H9 (cell line): ENCODE measurements around the gene CD1E. TPM values are rescaled to one million over a fixed set of nuclear protein-coding genes. Genes with fewer than 3 reads are reported as not detected.

Experiments
- DNase-seq: peaks from one replicate; pipeline ENCODE4 v3.0.0-alpha.2; 2017
- H2AFZ ChIP-seq: one replicate; pipeline ENCODE4 v1.6.1; 2013; ENCODE audit warnings: mild to moderate bottlenecking, low read length, control low read depth, moderate library complexity
- H2AK5ac ChIP-seq: 2 replicates; pipeline ENCODE4 v1.6.1; 2013; ENCODE audit warnings: low read length, control low read depth, mixed read lengths; ENCODE audit not compliant: insufficient read length
- H2BK120ac ChIP-seq: one replicate; pipeline ENCODE4 v1.6.1; 2013; ENCODE audit warnings: low read depth, mild to moderate bottlenecking, low read length, control low read depth, inconsistent platforms; ENCODE audit not compliant: poor library complexity, severe bottlenecking
- H2BK12ac ChIP-seq: 2 replicates; pipeline ENCODE4 v1.6.1; 2013; ENCODE audit warnings: low read length, control low read depth, mixed read lengths, low read depth; ENCODE audit not compliant: insufficient read length
- H2BK15ac ChIP-seq: 2 replicates; pipeline ENCODE4 v1.6.1; 2013; ENCODE audit warnings: low read depth, low read length, control low read depth
- H2BK20ac ChIP-seq: one replicate; pipeline ENCODE4 v1.6.1; 2013; ENCODE audit warnings: low read depth, mild to moderate bottlenecking, low read length, control low read depth, inconsistent platforms; ENCODE audit not compliant: poor library complexity, severe bottlenecking
- H2BK5ac ChIP-seq: 2 replicates; pipeline ENCODE4 v1.6.1; 2013; ENCODE audit warnings: low read length, control low read depth, mixed read lengths; ENCODE audit not compliant: insufficient read length
- H3K14ac ChIP-seq: 2 replicates; pipeline ENCODE4 v1.6.1; 2013; ENCODE audit warnings: low read length, control low read depth; ENCODE audit not compliant: insufficient read depth
- H3K18ac ChIP-seq: 2 replicates; pipeline ENCODE4 v1.6.1; 2013; ENCODE audit warnings: low read depth, mild to moderate bottlenecking, mixed read lengths, low read length, control low read depth; ENCODE audit not compliant: insufficient read length
- H3K23ac ChIP-seq: 2 replicates; pipeline ENCODE4 v1.6.1; 2013; ENCODE audit warnings: low read length, control low read depth, mixed read lengths, low read depth; ENCODE audit not compliant: insufficient read length
- H3K23me2 ChIP-seq: 2 replicates; pipeline ENCODE4 v1.6.1; 2013; ENCODE audit warnings: low read depth, mild to moderate bottlenecking, mixed read lengths, low read length, control low read depth; ENCODE audit not compliant: insufficient read length, poor library complexity, severe bottlenecking
- H3K27ac ChIP-seq: 2 replicates; pipeline ENCODE4 v1.5.1; 2013; ENCODE audit warnings: low read length, control low read depth, mixed read lengths, low read depth; ENCODE audit not compliant: insufficient read length
- H3K27me3 ChIP-seq: 2 replicates; pipeline ENCODE4 v1.6.1; 2013; ENCODE audit warnings: low read length, control low read depth, inconsistent platforms; ENCODE audit not compliant: insufficient read depth
- H3K4ac ChIP-seq: 2 replicates; pipeline ENCODE4 v1.6.1; 2013; ENCODE audit warnings: low read depth, mild to moderate bottlenecking, control low read depth, inconsistent platforms, low read length, moderate library complexity
- H3K4me1 ChIP-seq: 2 replicates; pipeline ENCODE4 v1.6.1; 2013; ENCODE audit warnings: low read length, control low read depth, inconsistent platforms; ENCODE audit not compliant: insufficient read depth
- H3K4me2 ChIP-seq: 2 replicates; pipeline ENCODE4 v1.6.1; 2013; ENCODE audit warnings: low read length, control low read depth, mixed read lengths; ENCODE audit not compliant: insufficient read length, insufficient read depth
- H3K56ac ChIP-seq: 2 replicates; pipeline ENCODE4 v1.6.1; 2013; ENCODE audit warnings: low read depth, mild to moderate bottlenecking, mixed read lengths, low read length, control low read depth; ENCODE audit not compliant: insufficient read length
- H3K79me1 ChIP-seq: 2 replicates; pipeline ENCODE4 v1.6.1; 2013; ENCODE audit warnings: low read depth, mild to moderate bottlenecking, moderate library complexity, low read length, control low read depth, inconsistent platforms; ENCODE audit not compliant: insufficient read depth, poor library complexity, severe bottlenecking
- H3K79me2 ChIP-seq: 2 replicates; pipeline ENCODE4 v1.6.1; 2013; ENCODE audit warnings: low read length, control low read depth, inconsistent platforms; ENCODE audit not compliant: insufficient read depth
- H3K9ac ChIP-seq: 2 replicates; pipeline ENCODE4 v1.6.1; 2013; ENCODE audit warnings: low read length, control low read depth, mixed read lengths; ENCODE audit not compliant: insufficient read length; ENCODE audit errors: extremely low read depth
- H3K9me3 ChIP-seq: one replicate; pipeline ENCODE4 v1.6.1; 2013; ENCODE audit warnings: low read depth, low read length, inconsistent platforms; ENCODE audit not compliant: control insufficient read depth
- H3T11ph ChIP-seq: one replicate; pipeline ENCODE4 v1.6.1; 2013; ENCODE audit warnings: mild to moderate bottlenecking, low read length, control low read depth, inconsistent platforms
- H4K20me1 ChIP-seq: one replicate; pipeline ENCODE4 v1.6.1; 2013; ENCODE audit not compliant: control insufficient read depth, insufficient read length, insufficient read depth
- H4K5ac ChIP-seq: 2 replicates; pipeline ENCODE4 v1.6.1; 2013; ENCODE audit warnings: low read depth, mild to moderate bottlenecking, mixed read lengths, low read length, control low read depth; ENCODE audit not compliant: insufficient read length
- H4K8ac ChIP-seq: replicated peaks from 2 replicates; pipeline ENCODE4 v1.6.1; 2013; ENCODE audit warnings: low read length, control low read depth, mixed read lengths, low read depth; ENCODE audit not compliant: insufficient read length
- H4K91ac ChIP-seq: 2 replicates; pipeline ENCODE4 v1.6.1; 2013; ENCODE audit warnings: low read depth, mild to moderate bottlenecking, moderate library complexity, mixed read lengths, low read length, control low read depth; ENCODE audit not compliant: insufficient read length
- H3K27ac Mint-ChIP-seq, 3 experiments: 2 replicates in 2 of 3; 3 replicates in 1 of 3; pipeline ENCODE4 v1.8.0; 2020 to 2021; ENCODE audit warnings: mixed read lengths in 3 of 3, mild to moderate bottlenecking in 1 of 3, moderate library complexity in 1 of 3
- H3K27me3 Mint-ChIP-seq: 2 replicates; pipeline ENCODE4 v1.8.0; 2021; ENCODE audit warnings: low read depth, mild to moderate bottlenecking, moderate library complexity, mixed read lengths
- H3K36me3 Mint-ChIP-seq, 3 experiments: 2 replicates in 2 of 3; 3 replicates in 1 of 3; pipeline ENCODE4 v1.8.0; 2020 to 2021; ENCODE audit warnings: low read depth in 3 of 3, mixed read lengths in 3 of 3; ENCODE audit not compliant: insufficient read depth in 1 of 3
- H3K4me1 Mint-ChIP-seq, 2 experiments: 2 replicates each; pipeline ENCODE4 v1.8.0; 2020; ENCODE audit warnings: mixed read lengths in 2 of 2
- H3K4me3 Mint-ChIP-seq, 2 experiments: 2 replicates in 1 of 2; 3 replicates in 1 of 2; pipeline ENCODE4 v1.8.0; 2020 to 2021; ENCODE audit warnings: mild to moderate bottlenecking in 2 of 2, mixed read lengths in 2 of 2, moderate library complexity in 1 of 2
- H3K9me3 Mint-ChIP-seq, 2 experiments: 2 replicates in 1 of 2; 3 replicates in 1 of 2; pipeline ENCODE4 v1.8.0; 2020; ENCODE audit warnings: mild to moderate bottlenecking in 2 of 2, mixed read lengths in 2 of 2, moderate library complexity in 1 of 2
- total RNA-seq: library from RNA; stranded (reverse); gene quantifications from 2 replicates; pipeline ENCODE4 v1.2.1, GENCODE V29; 2021
- TF ChIP-seq, protein P1 (sequence below): fragments of 200-600 bp; sonication (generic); conservative IDR thresholded peaks from 3 replicates; pipeline ENCODE4 v1.8.0; 2021; ENCODE audit warnings: antibody characterized with exemption, mild to moderate bottlenecking

The CD1E gene
- total RNA-seq, 1 experiment from 2014 or later, result not detected

DNA sequence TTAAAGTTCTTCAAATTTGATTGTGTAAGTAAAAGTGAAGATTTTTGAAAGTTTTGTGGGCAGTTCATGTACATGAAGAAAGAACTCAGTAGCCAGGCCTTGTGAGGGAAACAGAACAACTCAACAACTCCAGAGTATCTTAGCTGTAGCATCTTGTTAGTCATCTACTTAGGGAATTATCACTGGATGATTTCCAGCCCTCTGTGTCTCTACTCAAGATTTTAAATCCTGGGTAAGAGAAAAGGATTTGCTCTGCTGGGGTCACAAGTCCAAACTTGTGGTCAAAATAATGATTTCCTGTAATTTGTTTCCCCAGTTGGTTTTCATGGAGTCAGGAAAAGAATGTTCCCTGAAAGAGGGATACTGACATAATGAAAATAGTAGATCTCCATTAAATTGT, 37.4 kb downstream of the CD1E start:
- H3K4me3 Mint-ChIP-seq, result no peak overlapping the region

More for the DNA sequence above, 37.4 kb downstream of the CD1E start:
- no peaks in the 10 kb centered on the region; a peak in 2 of 5 replicates for H3K9me3 Mint-ChIP-seq
- TF ChIP-seq, protein P1, sequence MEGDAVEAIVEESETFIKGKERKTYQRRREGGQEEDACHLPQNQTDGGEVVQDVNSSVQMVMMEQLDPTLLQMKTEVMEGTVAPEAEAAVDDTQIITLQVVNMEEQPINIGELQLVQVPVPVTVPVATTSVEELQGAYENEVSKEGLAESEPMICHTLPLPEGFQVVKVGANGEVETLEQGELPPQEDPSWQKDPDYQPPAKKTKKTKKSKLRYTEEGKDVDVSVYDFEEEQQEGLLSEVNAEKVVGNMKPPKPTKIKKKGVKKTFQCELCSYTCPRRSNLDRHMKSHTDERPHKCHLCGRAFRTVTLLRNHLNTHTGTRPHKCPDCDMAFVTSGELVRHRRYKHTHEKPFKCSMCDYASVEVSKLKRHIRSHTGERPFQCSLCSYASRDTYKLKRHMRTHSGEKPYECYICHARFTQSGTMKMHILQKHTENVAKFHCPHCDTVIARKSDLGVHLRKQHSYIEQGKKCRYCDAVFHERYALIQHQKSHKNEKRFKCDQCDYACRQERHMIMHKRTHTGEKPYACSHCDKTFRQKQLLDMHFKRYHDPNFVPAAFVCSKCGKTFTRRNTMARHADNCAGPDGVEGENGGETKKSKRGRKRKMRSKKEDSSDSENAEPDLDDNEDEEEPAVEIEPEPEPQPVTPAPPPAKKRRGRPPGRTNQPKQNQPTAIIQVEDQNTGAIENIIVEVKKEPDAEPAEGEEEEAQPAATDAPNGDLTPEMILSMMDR, result no peak
- H2AFZ ChIP-seq, result no peak overlapping the region
- no peak overlapping the region for H3K4ac ChIP-seq
- H3K23ac ChIP-seq, result no peak overlapping the region
- H2BK5ac ChIP-seq, result no peak overlapping the region
- no peak overlapping the region for H3K27ac Mint-ChIP-seq
- H3K4me2 ChIP-seq, result no peak overlapping the region
- no peak overlapping the region for H2BK12ac ChIP-seq
- no peak for DNase-seq
- no peak overlapping the region for H3K9ac ChIP-seq
- no peak overlapping the region for H3K56ac ChIP-seq
- no peak overlapping the region for H3K18ac ChIP-seq
- no peak overlapping the region for H3T11ph ChIP-seq
- no peak overlapping the region for H4K5ac ChIP-seq
- no peak overlapping the region for H2BK120ac ChIP-seq
- H3K27me3 Mint-ChIP-seq, result no peaks in the 10 kb centered on the region
- no peaks in the 10 kb centered on the region for H3K4me1 Mint-ChIP-seq
- no peak overlapping the region for H2BK20ac ChIP-seq
- H2BK15ac ChIP-seq, result no peak overlapping the region
- no peaks in the 10 kb centered on the region for H3K79me1 ChIP-seq
- H4K91ac ChIP-seq, result no peak overlapping the region
- no peaks in the 10 kb centered on the region for H4K20me1 ChIP-seq
- no peak overlapping the region for H2AK5ac ChIP-seq
- H3K4me1 ChIP-seq, result no peaks in the 10 kb centered on the region
- no peak overlapping the region for H4K8ac ChIP-seq
- no peaks in the 10 kb centered on the region for H3K79me2 ChIP-seq
- no peaks in the 10 kb centered on the region for H3K9me3 ChIP-seq
- H3K36me3 Mint-ChIP-seq, result no peaks in the 10 kb centered on the region
- H3K14ac ChIP-seq, result no peak overlapping the region
- no peak overlapping the region for H3K27ac ChIP-seq
- H3K23me2 ChIP-seq, result no peaks in the 10 kb centered on the region
- H3K27me3 ChIP-seq, result no peaks in the 10 kb centered on the region
